ENCODE measurements around the gene FAM120B.
"Not testable (repeated sequence)": the region's sequence is repeated elsewhere in the genome, so short reads cannot be mapped to it uniquely, and the experiment has no call there.

The FAM120B gene

DNA sequence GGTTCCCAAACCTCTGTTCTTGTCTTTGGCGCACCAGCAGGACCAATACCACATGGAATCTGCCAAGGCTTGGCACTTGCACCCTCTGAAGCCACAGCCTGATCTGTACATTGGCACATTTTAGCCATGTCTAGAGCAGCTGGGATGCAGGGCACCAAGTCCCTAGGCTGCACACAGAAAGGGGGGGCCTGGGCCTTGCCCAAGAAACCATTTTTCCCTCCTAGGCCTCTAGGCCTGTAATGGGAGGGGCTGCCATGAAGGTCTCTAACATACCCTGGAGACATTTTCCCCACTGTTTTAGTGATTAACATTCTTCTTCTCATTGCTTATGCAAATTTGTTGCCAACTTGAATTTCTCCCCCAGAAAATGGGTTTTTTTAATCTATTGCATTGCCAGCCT, 5.4 kb upstream of the FAM120B start:
- no peak for DNase-seq (ENCODE audit: low read depth)

DNA sequence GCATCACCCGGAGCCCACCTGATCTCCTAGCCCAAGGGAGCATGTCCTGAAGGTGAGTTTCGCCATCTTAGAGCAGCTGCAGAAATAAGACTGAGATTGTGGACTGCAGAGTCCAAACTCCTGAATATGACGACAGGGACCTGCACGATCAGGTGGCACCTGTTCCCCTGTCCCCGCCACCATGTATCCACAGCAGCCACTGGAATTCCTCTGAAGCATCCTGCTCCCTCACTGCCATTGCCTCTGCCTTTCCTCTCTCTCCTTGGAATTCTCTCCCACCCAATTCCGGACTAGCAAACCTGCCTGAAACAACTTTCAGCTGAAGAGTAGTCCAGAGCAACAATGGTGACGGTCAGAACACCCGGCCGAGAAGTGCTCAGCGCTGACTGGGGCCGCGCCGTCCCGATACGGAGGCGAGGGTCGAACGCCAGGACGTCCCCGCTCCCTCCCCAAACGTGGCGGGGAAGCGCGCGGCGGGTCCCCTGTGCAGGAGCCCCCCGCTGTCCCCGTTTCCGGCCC, 694 bp upstream of the FAM120B start:
- no peak for DNase-seq (ENCODE audit: low read depth)

DNA sequence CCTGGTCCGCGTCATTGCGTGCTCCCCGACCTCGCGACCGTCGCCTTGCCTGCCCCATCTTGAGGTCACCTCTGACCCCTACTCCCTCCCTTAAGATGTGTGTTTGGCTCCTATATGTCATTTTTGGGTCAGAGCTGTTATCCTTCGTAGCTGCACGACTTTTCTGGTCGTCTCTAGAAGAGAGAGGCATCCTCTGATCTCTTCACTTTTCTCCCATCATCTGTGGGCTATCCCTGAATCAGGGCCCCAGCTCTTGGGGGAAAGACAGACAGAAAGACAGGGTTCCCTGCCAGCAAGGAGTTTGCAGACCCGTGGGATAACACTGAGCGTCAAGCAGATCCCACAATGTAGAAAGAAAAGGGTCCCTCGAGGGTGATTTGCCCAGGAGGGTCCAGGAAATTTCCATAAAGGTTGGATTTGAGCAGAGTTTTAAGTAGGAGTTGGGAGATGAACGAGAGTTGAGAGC, 555 bp downstream of the FAM120B start:
- DNase-seq (ENCODE audit: low read depth) = no peak

DNA sequence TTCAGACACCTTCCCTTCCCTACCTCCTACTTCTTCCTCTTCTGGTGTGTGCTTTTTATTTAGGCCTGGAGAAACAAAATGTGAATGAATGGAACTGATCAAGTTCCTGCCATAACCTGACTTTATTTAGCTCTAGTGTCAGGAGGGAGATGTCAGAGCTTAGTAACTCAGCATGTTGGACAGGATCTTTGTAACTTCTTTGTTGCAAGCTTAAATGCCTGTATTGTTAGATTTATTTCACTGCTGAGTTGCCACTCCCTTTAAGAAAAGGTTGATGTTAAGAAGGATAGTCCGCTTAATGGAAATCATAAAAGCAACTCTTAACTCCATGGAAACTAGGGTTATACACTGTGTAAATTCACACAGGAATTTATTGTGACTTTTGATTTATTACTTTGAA, 2.2 kb downstream of the FAM120B start:
- no peak for DNase-seq (ENCODE audit: low read depth)

DNA sequence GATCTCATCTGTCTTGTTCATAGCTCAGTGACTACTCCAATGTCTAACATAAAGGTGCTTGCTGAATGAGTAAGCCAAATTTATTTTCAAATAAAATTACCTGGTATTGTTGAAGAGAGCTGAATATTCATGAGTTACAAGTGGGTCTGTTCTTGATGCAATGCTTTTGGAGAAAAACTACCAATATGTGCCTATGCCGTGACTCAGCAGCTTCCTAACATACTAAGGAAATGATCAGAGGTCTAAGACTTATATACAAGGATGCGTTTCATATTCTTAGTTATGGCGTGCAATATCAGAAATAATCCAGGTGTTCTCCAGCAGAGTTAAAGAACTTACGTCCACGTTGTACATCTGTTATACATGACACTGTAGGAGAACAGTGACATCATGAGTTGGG, 5.1 kb downstream of the FAM120B start:
- DNase-seq (ENCODE audit: low read depth) = no peak

DNA sequence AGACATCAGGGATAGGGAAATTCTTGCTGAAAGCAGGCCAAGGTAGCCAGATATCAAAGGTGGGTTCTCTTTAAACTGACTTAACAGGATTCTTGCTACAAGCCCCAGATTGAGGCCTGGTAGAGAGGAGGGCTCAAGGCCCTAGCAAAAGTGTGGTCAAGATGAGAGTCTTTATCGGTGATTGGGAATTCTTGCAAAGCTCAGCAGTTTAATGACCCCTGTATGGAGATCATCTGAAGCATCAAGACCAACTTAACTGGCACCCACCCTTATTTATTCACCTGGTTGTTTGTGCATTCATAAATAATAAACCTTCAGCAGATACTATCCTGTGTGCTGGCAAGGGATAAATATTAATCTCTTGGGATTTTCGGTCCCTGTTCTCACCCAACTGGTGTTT, 6.3 kb downstream of the FAM120B start:
- DNase-seq (ENCODE audit: low read depth) = no peak

DNA sequence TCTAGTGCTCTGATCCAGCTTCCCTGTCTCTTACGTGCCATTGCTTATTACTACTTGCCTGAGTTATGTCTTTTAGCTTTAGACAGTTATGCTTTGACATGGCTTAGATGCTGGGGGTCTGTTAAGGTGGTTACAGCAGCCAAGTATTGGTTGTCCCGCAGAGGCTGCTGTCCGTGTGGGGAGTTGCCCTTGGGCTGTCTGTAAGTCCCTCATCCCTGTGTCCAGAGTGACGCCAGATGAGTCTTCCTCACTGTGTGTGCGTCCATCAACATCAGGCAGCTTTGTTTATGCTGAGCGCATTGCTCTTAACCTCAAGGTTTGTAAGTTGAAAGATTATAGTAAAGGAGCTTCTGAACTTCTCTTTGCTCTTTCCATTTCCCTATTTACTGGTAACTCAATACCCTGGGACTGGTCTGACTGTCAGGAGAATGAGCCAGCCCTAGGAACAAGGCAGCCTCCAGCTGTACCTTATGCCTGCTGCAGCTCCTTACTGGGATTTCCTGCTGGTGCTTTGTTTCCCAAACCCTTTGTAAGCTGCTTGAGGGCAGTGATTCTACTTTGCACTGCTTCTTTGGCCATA, 7.2 kb downstream of the FAM120B start:
- DNase-seq (ENCODE audit: low read depth) = no peak

DNA sequence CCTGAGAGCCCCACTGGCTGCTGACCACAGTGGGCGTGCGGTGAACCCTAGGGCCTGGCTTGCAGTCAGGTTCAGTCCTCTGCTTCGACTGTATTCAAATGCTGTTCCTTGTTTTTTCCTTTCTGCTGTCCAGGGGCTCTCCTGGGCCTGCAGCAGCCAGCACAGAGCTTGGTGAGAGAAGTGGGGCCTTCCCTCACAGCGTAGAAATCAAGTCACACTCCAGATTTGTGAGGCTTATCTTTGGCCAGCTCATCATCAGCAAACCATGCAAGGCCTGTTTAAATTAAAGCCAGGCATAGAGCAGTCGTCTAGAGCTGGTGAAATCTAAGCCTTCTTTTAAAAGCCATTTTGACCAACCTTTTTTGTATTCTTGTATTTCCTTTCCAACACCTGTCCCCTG, 8.4 kb downstream of the FAM120B start:
- DNase-seq (ENCODE audit: low read depth) = no peak

DNA sequence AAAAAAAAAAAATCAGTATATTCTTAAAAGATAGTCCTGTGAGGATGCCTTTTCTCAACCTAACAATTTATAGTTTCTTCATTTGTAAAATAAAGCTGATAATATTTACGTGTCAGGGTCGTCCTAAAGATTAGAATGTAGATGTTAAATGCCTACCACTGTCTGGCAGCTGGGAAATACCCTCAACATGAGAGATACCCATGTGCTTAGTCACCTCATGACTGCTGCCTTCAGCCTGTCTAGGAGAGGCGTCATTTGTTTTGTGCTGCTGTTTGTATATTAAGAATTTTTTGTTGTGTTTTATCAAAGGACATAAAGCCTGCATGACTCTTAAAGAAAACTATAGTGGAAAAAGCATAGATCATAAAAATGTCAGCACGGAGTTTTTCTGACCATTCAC, 9.5 kb downstream of the FAM120B start:
- no peak for DNase-seq (ENCODE audit: low read depth)

DNA sequence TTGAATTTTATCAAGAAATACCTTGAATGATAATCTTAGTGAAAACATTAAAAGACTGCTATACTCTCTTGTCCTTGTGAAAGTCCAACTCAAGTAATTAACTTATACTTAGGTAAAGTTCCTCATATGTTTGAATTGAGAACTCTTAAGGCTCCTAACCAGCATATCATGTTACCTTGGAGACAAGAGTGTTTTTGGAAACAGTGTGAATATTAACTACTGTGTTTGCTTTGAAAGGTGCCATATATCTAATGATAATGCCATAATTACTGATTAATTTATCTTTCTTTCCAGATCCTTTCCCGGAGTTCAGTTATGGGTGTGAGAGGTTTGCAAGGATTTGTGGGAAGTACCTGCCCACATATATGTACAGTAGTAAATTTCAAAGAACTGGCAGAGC, 10.5 kb downstream of the FAM120B start:
- no peak for DNase-seq (ENCODE audit: low read depth)

DNA sequence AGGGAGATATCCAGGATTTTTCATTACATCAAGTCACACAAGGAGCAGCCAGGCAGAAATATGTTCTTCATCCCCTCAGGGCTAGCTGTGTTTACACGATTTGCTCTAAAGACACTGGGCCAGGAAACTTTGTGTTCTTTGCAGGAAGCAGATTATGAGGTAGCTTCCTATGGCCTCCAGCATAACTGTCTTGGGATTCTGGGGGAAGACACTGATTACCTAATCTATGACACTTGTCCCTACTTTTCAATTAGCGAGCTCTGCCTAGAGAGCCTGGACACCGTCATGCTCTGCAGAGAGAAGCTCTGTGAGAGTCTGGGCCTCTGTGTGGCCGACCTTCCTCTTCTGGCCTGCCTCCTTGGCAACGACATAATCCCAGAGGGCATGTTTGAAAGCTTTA, 11.2 kb downstream of the FAM120B start:
- DNase-seq (ENCODE audit: low read depth) = no peak

DNA sequence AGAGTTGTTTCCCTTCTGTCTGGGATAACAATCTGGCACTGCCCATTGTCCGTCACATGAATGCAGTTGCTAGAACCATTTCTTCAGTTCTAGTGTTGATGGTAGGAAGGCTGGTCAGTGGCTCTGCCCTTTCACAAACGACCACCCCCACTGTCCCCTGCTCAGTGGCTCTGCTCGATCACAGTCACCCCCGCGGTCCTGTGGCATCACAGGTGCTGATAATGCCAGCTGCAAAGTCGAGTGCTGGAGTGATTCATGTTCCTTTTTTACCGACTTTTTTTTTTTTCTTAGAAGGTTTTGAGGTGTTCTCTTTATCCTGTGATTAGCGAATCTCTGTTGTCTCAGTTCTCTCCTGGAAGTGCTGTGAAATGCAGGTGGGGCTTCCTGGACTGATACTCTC, 22.8 kb downstream of the FAM120B start:
- no peak for DNase-seq (ENCODE audit: low read depth)

DNA sequence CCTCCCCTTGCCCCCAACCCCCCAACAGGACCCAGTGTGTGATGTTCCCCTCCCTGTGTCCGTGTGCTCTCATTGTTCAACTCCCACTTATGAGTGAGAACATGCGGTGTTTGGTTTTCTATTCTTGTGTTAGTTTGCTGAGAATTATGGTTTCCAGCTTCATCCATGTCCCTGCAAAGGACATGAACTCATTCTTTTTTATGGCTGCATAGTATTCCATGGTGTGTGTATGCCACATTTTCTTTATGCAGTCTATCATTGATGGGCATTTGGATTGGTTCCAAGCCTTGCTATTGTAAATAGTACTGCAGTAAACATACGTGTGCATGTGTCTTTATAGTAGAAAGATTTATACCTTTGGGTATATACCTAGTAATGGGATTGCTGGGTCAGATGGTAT, 28.6 kb downstream of the FAM120B start:
- DNase-seq (ENCODE audit: low read depth) = not testable (repeated sequence)

DNA sequence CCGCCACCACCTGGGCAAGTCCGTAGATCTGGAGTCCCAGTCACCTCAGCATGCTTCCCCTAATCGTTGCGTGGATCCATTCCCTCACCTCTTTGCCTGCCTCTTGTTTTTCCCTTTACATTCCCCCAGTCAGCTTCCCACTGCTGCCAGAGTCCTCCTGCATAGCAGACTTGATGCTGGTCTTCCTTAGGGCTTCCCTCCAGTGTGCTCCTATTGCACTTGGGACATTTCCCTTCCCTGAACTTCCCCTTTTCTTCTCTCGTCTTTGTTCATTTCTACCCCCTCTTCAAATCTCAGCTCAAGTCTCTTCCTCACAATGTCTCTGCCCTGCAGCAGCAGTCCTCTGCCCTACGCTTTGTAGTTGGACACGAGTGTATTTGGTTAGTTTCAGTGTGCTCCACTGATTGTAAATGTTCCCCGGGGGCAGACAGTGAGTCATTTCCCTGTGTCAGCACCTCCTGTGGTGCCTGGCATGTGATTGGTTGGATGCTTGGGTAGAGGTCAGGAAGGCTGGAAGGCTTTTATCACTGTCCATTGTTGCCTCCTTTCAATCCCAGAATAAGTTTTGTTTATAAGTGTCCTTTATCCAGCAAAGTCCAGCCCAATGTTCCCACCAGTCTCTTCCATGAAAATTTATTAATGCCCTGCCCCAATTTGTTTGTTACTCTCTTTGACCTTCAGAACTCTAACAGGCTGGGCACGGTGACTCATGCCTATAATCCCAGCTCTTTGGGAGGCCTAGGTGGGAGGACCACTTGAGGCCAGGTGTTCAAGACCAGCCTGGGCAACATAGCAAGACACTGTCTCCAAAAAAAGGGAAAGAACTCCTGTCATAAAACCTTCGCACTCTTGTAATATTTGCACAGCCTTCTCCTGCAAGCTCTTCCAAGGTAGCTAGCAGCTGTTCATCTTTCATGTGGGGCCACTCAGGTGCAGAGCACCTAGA, 38.3 kb downstream of the FAM120B start:
- no peak for DNase-seq (ENCODE audit: low read depth)

DNA sequence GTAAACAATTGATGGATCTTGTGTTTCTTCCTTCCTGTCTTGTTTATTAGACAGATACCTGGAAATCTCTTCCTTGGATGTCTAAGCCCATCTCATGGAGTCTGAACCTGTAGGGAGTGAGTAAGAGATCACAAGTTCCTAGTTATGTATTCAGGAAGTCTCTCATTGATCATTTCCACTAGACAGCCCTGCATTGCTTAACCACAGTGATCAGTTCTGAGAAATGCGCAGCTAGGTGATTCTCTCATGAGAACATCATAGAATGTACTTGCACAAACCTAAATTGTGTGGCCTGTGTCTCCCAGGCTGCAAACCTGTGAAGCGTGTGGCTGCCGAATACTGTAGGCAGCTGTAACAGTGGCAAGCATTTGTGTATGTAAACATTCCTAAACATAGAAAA, 39.1 kb downstream of the FAM120B start:
- DNase-seq (ENCODE audit: low read depth) = no peak

DNA sequence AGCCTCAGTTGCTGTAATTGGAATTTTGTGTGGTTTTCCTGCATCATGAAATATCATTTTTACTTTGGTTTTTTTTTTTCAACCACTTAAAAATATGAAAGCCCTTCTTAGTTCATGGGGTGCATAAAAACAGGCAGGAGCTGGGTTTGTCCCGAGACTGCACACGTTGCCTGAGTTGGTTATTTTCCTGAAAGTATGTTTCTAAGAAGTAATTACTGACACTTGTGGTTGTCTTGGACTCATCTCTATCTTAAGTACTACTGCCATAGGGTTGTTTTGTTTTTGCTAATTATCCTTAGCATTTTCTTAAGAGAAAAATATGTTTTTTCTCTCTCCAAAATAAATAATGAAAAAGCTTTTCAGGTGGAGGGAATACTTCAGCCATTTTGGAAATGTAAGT, 40.1 kb downstream of the FAM120B start:
- DNase-seq (ENCODE audit: low read depth) = no peak

DNA sequence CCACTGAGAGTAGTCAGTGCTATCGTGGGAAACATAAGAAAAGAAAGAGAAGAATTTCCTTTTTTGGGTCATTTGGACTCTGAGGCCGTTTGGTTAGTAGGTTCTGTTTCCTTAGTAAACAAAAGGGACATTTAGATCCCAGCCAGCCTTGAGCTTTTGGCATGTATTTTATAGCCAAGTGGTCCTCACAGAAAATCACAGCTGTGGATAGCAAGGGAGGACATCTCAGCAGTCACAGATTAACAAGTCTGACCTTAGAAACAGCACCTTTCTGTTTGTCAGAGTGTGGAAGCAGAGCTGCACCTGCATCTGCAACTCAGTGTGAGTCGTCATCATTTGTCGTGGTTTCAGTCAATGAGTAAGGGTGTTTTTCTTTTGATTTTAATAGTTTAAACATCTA, 40.5 kb downstream of the FAM120B start:
- DNase-seq (ENCODE audit: low read depth) = no peak

DNA sequence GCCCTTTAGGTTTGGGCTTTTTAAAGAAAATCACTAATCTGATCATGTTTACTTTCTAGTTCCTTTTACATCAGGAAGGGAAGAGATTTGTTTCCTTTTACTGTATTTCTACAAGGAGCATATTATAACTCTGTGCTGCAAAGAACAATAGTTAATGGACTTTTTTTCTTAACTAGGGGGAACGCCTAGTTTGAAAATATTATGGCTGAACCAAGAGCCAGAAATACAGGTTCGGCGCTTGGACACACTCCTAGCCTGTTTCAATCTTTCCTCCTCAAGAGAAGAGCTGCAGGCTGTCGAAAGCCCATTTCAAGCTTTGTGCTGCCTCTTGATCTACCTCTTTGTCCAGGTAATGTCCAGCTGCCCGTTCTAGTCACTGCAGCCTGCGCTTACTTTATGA, 41.4 kb downstream of the FAM120B start:
- DNase-seq (ENCODE audit: low read depth) = no peak

DNA sequence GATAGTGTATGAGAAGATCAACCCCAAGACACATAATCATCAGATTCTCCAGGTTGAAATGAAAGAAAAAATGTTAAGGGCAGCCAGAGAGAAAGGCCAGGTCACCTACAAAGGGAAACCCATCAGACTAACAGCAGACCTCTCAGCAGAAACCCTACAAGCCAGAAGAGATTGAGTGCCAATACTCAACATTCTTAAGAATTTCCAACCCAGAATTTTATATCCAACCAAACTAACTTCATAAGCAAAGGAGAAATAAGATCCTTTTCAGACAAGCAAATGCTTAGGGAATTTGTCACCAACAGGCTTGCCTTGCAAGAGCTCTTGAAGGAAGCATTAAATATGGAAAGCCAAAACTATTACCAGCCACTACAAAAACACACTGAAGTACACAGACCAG, 44.9 kb downstream of the FAM120B start:
- not testable (repeated sequence) for DNase-seq (ENCODE audit: low read depth)

DNA sequence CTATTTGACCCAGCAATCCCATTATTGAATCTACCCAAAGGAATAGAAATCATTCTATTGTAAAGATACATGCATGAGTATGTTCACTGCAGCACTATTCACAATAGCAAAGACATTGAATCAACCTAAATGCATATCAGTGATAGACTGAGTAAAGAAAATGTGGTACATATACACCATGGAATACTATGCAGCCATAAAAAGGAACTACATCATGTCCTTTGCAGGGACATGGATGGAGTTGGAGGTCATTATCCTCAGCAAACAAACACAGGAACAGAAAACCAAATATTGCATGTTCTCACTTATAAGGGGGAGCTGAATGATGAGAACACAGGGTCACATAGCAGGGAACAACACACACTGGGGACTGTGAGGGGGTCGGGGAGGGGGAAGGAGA, 48.6 kb downstream of the FAM120B start:
- DNase-seq (ENCODE audit: low read depth) = not testable (repeated sequence)

DNA sequence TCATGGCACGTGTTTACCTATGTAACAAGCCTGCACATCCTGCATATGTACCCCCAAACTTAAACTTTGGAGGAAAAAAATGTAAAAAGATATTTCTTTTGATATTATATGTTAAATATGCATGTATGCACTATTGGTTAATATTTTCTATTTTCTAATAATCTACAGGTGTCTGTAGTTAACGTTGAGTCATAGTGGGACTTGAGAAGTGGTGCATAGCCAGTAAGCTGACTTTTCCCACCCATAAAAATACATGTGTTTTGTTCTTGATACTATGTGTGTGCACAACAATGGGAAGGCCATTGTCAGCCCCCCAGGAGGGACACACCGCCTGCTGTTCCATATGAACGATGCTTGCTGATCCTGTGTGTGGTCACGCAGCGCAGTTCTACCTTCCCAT, 49.1 kb downstream of the FAM120B start:
- no peak for DNase-seq (ENCODE audit: low read depth)

DNA sequence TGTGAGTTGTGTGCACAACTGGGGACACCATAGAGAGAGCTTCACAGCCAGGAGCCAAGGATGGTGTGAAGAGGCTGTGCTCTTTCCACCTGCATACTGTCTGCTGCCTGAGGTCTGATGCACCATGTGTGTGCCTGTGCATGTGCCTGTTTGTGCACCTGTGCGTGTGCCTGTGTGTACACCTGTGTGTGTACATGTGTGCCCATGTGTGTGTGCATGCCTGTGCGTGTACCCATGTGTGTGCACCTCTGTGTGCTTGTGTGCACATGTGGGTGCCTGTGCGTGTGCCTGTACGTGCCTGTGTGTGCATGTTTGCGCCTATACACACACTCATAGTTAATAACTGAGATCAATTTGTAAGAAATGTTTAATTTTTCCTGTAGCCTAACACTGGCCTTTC, 51.3 kb downstream of the FAM120B start:
- no peak for DNase-seq (ENCODE audit: low read depth)

DNA sequence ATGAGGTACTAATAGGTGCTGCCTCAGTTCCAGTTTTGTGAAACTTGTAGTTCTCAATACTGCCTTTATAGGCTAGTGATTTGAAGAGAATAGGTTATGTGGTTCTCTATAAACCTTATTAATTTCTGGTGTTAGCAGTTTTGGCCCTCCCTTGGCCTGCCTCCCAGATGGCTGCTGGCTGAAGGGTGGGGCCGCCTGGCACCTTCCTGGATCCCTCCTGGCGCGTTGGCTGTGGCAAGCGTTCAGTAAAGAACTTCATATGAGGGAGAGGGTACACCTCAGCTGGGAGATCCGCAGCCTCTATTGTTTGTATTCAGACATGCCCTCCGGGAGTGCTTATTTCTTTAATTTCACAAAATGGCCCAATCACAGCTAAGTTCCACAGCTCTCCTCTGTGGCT, 51.9 kb downstream of the FAM120B start:
- DNase-seq (ENCODE audit: low read depth) = no peak
